HepG2 (cell line): Measurements from ENCODE around the gene CAMTA2. TPM values are rescaled to one million over a fixed set of nuclear protein-coding genes. Genes with fewer than 3 reads are reported as not detected.

Source experiments
- E2F5 ChIP-seq: sonication (generic); formaldehyde crosslinking; conservative IDR thresholded peaks from 2 replicates; pipeline ENCODE4 v1.4.0; 2020; ENCODE audit warnings: missing genetic modification reagents
- ETS1 ChIP-seq: sonication (generic); formaldehyde crosslinking; IDR thresholded peaks from 2 replicates; pipeline ENCODE4 v1.4.0; 2020; ENCODE audit warnings: missing genetic modification reagents
- FOXJ3 ChIP-seq: sonication (generic); formaldehyde crosslinking; IDR thresholded peaks from 2 replicates; pipeline ENCODE4 v1.4.0; 2020; ENCODE audit warnings: missing genetic modification reagents, mild to moderate bottlenecking, borderline replicate concordance
- HOXA5 ChIP-seq: sonication (generic); formaldehyde crosslinking; IDR thresholded peaks from 2 replicates; pipeline ENCODE4 v1.4.0; 2020; ENCODE audit warnings: missing genetic modification reagents
- HOXA7 ChIP-seq: sonication (generic); formaldehyde crosslinking; IDR thresholded peaks from 2 replicates; pipeline ENCODE4 v1.8.1; 2022; ENCODE audit warnings: mild to moderate bottlenecking, missing genetic modification reagents, moderate library complexity
- JUNB ChIP-seq: sonication (generic); formaldehyde crosslinking; IDR thresholded peaks from 2 replicates; pipeline ENCODE4 v1.8.0; 2022; ENCODE audit warnings: missing genetic modification reagents, mild to moderate bottlenecking, borderline replicate concordance
- KLF15 ChIP-seq: sonication (generic); formaldehyde crosslinking; IDR thresholded peaks from 2 replicates; pipeline ENCODE4 v1.8.1; 2023; ENCODE audit warnings: borderline replicate concordance, mild to moderate bottlenecking, inconsistent platforms, missing genetic modification reagents, mixed read lengths
- MAZ ChIP-seq, 2 experiments: sonication (generic) in 1 of 2; formaldehyde crosslinking in 1 of 2; IDR thresholded peaks; 2 replicates each; pipeline versions ENCODE4 v1.5.0 to v1.6.1; 2012 to 2020; ENCODE audit warnings: low read depth in 2 of 2, mild to moderate bottlenecking in 2 of 2, borderline replicate concordance in 1 of 2, improper control_type of control experiment in 1 of 2, low read length in 1 of 2, missing genetic modification reagents in 1 of 2, moderate library complexity in 1 of 2
- MYPOP ChIP-seq: sonication (generic); formaldehyde crosslinking; IDR thresholded peaks from 2 replicates; pipeline ENCODE4 v1.8.1; 2023; ENCODE audit warnings: mild to moderate bottlenecking, moderate library complexity, missing genetic modification reagents
- SNAPC4 ChIP-seq: sonication (generic); formaldehyde crosslinking; IDR thresholded peaks from 2 replicates; pipeline ENCODE4 v1.4.0; 2020; ENCODE audit warnings: mild to moderate bottlenecking, missing genetic modification reagents
- ZIK1 ChIP-seq: sonication (generic); formaldehyde crosslinking; IDR thresholded peaks from 2 replicates; pipeline ENCODE4 v1.5.0; 2020; ENCODE audit warnings: mild to moderate bottlenecking, low read depth, missing genetic modification reagents, borderline replicate concordance
- ZNF160 ChIP-seq: sonication (generic); formaldehyde crosslinking; IDR thresholded peaks from 2 replicates; pipeline ENCODE4 v1.8.0; 2022; ENCODE audit warnings: mild to moderate bottlenecking, inconsistent platforms, missing genetic modification reagents
- ZNF24 ChIP-seq: fragments of 450-650 bp; IDR thresholded peaks from 2 replicates; pipeline ENCODE4 v1.6.1; 2017; ENCODE audit warnings: antibody characterized with exemption, mild to moderate bottlenecking
- ZNF317 ChIP-seq: sonication (generic); formaldehyde crosslinking; IDR thresholded peaks from 2 replicates; pipeline ENCODE4 v1.5.0; 2020; ENCODE audit warnings: mild to moderate bottlenecking, missing genetic modification reagents
- ZNF335 ChIP-seq: sonication (generic); formaldehyde crosslinking; IDR thresholded peaks from 2 replicates; pipeline ENCODE4 v1.4.0; 2020; ENCODE audit warnings: missing genetic modification reagents
- ZNF772 ChIP-seq: sonication (generic); formaldehyde crosslinking; IDR thresholded peaks from 2 replicates; pipeline ENCODE4 v1.5.0; 2020; ENCODE audit warnings: mild to moderate bottlenecking, missing genetic modification reagents
- polyA plus RNA-seq, 8 experiments: library from polyadenylated mRNA; depleted of rRNA in 3 of 8; stranded (reverse) in 7 of 8; unstranded in 1 of 8; fragments of >200 nt; fragmentation: Illumina TruSeq in 4 of 8; extraction: Trizol in 4 of 8; gene quantifications; 2 replicates each; pipeline versions ENCODE4 v1.2.1 to v1.2.3, GENCODE V29; 2011 to 2016; ENCODE audit warnings: low read depth in 4 of 8, missing spikeins in 1 of 8, mixed read lengths in 1 of 8; ENCODE audit not compliant: insufficient read depth in 1 of 8
- total RNA-seq, 5 experiments: library from RNA; depleted of rRNA; stranded (reverse); fragments of >200 nt; fragmentation: Illumina TruSeq; extraction: Trizol; gene quantifications; 2 replicates each; pipeline ENCODE4 v1.2.3, GENCODE V29; 2016; ENCODE audit warnings: low read depth in 1 of 5

The CAMTA2 gene
- total and polyA plus RNA-seq, 2 of the 13 experiments (the other 11 are each of a cell fraction or from before 2014, with no cell fraction given), result 4.1 to 7.1 TPM

- TF ChIP-seq SNAPC4 (CRISPR knock-in tag), result peak; percentile 80; the same call in 1 of the 2 replicates
- TF ChIP-seq E2F5 (CRISPR knock-in tag), result no peak
- TF ChIP-seq ZNF24, result no peak
- TF ChIP-seq FOXJ3 (CRISPR knock-in tag), result 0 out of 2 replicates have a peak, but pooled peaks have one; percentile 32
- peak; percentile 13; the same call in 1 of the 2 replicates for TF ChIP-seq ZNF335
- TF ChIP-seq ETS1, result 0 out of 2 replicates have a peak, but pooled peaks have one; percentile 24
- peak; percentile 9; the same call in 1 of the 2 replicates for TF ChIP-seq MAZ (IDR thresholded peaks at IDR 0.05; ENCODE audit: borderline replicate concordance, low read depth, low read length)
- TF ChIP-seq MAZ (CRISPR knock-in tag; IDR thresholded peaks at IDR 0.05; ENCODE audit: low read depth), result 0 out of 2 replicates have a peak, but pooled peaks have one; percentile 61
- TF ChIP-seq ZNF160 (CRISPR knock-in tag), result 0 out of 2 replicates have a peak, but pooled peaks have one; percentile 37
- no peak for TF ChIP-seq JUNB (CRISPR knock-in tag)
- TF ChIP-seq ZNF317 (CRISPR knock-in tag), result peak; percentile 69; the same call in 1 of the 2 replicates
- TF ChIP-seq ZNF772, result 0 out of 2 replicates have a peak, but pooled peaks have one; percentile 9
- no peak for TF ChIP-seq ZIK1
- peak; percentile 17; the same call in 1 of the 2 replicates for TF ChIP-seq KLF15 (CRISPR knock-in tag)
- TF ChIP-seq HOXA7 (CRISPR knock-in tag), result no peak
- TF ChIP-seq MYPOP (CRISPR knock-in tag), result peak; percentile 15; the same call in 1 of the 2 replicates
- TF ChIP-seq HOXA5, result peak; percentile 45; the same call in 1 of the 2 replicates
These were observed 37.3 kb downstream of the CAMTA2 start (continued) for GRCh38 chr17:4950075-4950745.
